Duodenal mucosa (tissue), 2 donors: ENCODE data around the gene ZC3H8.
A peak's percentile ranks its signal among the peaks of the same experiment; 100 is the strongest.

Experiments
- H3K27ac ChIP-seq: one replicate; pipeline ENCODE4 v1.7.0; 2013; ENCODE audit warnings: low read depth, low read length
- H3K27me3 ChIP-seq, 2 donors: one replicate each; pipeline ENCODE4 v1.7.0; 2013; ENCODE audit warnings: low read length in 2 of 2, control low read depth in 1 of 2; ENCODE audit not compliant: insufficient read depth in 2 of 2, control insufficient read depth in 1 of 2
- H3K36me3 ChIP-seq, 2 donors: one replicate each; pipeline ENCODE4 v1.7.0; 2013; ENCODE audit warnings: low read length in 2 of 2, control low read depth in 1 of 2; ENCODE audit not compliant: insufficient read depth in 2 of 2, control insufficient read depth in 1 of 2
- H3K4me1 ChIP-seq, 2 donors: one replicate each; pipeline ENCODE4 v1.7.0; 2013; ENCODE audit warnings: low read length in 2 of 2, control low read depth in 1 of 2; ENCODE audit not compliant: insufficient read depth in 2 of 2, control insufficient read depth in 1 of 2
- H3K4me3 ChIP-seq, 2 donors: one replicate each; pipeline ENCODE4 v1.7.0; 2013; ENCODE audit warnings: low read length in 2 of 2, low read depth in 1 of 2
- H3K9ac ChIP-seq, 2 donors: one replicate each; pipeline ENCODE4 v1.7.0; 2013; ENCODE audit warnings: low read length in 2 of 2, low read depth in 1 of 2
- H3K9me3 ChIP-seq, 2 donors: one replicate each; pipeline ENCODE4 v1.7.0; 2013; ENCODE audit warnings: low read length in 2 of 2, control low read depth in 1 of 2; ENCODE audit not compliant: control insufficient read depth in 1 of 2

Gene ZC3H8

GRCh38 chr2:112254466-112255240 lies at the start of gene ZC3H8:
TSS of gene ZC3H8 (minus strand) at chr2:112255042. CDS start at chr2:112254981, 61 bp downstream.
- peaks cover 7 to 9% of the 10 kb centered on the region in 2 donors for H3K4me1 ChIP-seq
- no peaks in the 10 kb centered on the region for H3K27me3 ChIP-seq
- H3K9ac ChIP-seq, result peak within 1 kb of the TSS; percentile 72 to 73
- H3K9me3 ChIP-seq, result no peaks in the 10 kb centered on the region
- peak within 1 kb of the TSS; percentile 88 to 93 for H3K4me3 ChIP-seq
- H3K36me3 ChIP-seq, result no peaks in the 10 kb centered on the region
- peak within 1 kb of the TSS; percentile 78 for H3K27ac ChIP-seq

GRCh38 chr2:112304298-112304941 lies 49.6 kb upstream of the ZC3H8 start:
- Histone ChIP-seq H3K36me3 (peaks cover 5 to 6% of the 10 kb centered on the region in 2 donors), H3K9me3 (no peaks in the 10 kb centered on the region), H3K4me1 (no peaks in the 10 kb centered on the region), H3K4me3 (no peak overlapping the region), H3K27me3 (no peaks in the 10 kb centered on the region), H3K9ac (no peak overlapping the region), H3K27ac (no peak overlapping the region)

- H3K27me3 ChIP-seq, result no peaks in the 10 kb centered on the region
- no peak overlapping the region for H3K4me3 ChIP-seq
- H3K36me3 ChIP-seq, result peaks cover 5 to 6% of the 10 kb centered on the region in 2 donors
- no peaks in the 10 kb centered on the region for H3K4me1 ChIP-seq
- no peaks in the 10 kb centered on the region for H3K9me3 ChIP-seq
- no peak overlapping the region for H3K9ac ChIP-seq
- H3K27ac ChIP-seq, result no peak overlapping the region
Observed at GRCh38 chr2:112301973-112302372, 47.1 kb upstream of the ZC3H8 start.

GRCh38 chr2:112301171-112301584 lies 46.3 kb upstream of the ZC3H8 start:
- H3K36me3 ChIP-seq, result peaks cover 3 to 5% of the 10 kb centered on the region in 2 donors
- H3K27ac ChIP-seq, result no peak overlapping the region
- no peak overlapping the region for H3K4me3 ChIP-seq
- H3K9ac ChIP-seq, result no peak overlapping the region
- no peaks in the 10 kb centered on the region for H3K27me3 ChIP-seq
- H3K4me1 ChIP-seq, result no peaks in the 10 kb centered on the region
- H3K9me3 ChIP-seq, result no peaks in the 10 kb centered on the region

GRCh38 chr2:112296407-112296806 lies 41.6 kb upstream of the ZC3H8 start:
- no peaks in the 10 kb centered on the region for H3K27me3 ChIP-seq
- no peak overlapping the region for H3K9ac ChIP-seq
- no peak overlapping the region for H3K4me3 ChIP-seq
- H3K9me3 ChIP-seq, result no peaks in the 10 kb centered on the region
- no peaks in the 10 kb centered on the region for H3K36me3 ChIP-seq
- no peak overlapping the region for H3K27ac ChIP-seq
- H3K4me1 ChIP-seq, result no peaks in the 10 kb centered on the region

- H3K9me3 ChIP-seq, result no peaks in the 10 kb centered on the region
- no peaks in the 10 kb centered on the region for H3K27me3 ChIP-seq
- H3K27ac ChIP-seq, result no peak overlapping the region
- H3K36me3 ChIP-seq, result no peaks in the 10 kb centered on the region
- H3K4me1 ChIP-seq, result peaks cover 3 to 4% of the 10 kb centered on the region in 2 donors
- no peak overlapping the region for H3K4me3 ChIP-seq
- no peak overlapping the region for H3K9ac ChIP-seq
Observed at GRCh38 chr2:112295407-112296078, 40.7 kb upstream of the ZC3H8 start.

GRCh38 chr2:112293636-112294401 lies 39.0 kb upstream of the ZC3H8 start:
- Histone ChIP-seq H3K4me3 (no peak overlapping the region), H3K36me3 (no peaks in the 10 kb centered on the region), H3K27ac (no peak overlapping the region), H3K4me1 (peaks cover 7 to 9% of the 10 kb centered on the region in 2 donors), H3K9ac (no peak overlapping the region), H3K27me3 (no peaks in the 10 kb centered on the region), H3K9me3 (no peaks in the 10 kb centered on the region)

- H3K4me3 ChIP-seq, result no peak overlapping the region
Observed at GRCh38 chr2:112290648-112291047, 35.8 kb upstream of the ZC3H8 start.

GRCh38 chr2:112290088-112290487 lies 35.2 kb upstream of the ZC3H8 start:
- Histone ChIP-seq H3K27me3 (no peaks in the 10 kb centered on the region), H3K36me3 (no peaks in the 10 kb centered on the region), H3K4me3 (no peak overlapping the region)

More at GRCh38 chr2:112290648-112291047, 35.8 kb upstream of the ZC3H8 start:
- Histone ChIP-seq H3K27ac (no peak overlapping the region), H3K9me3 (no peaks in the 10 kb centered on the region), H3K9ac (no peak overlapping the region), H3K36me3 (no peaks in the 10 kb centered on the region), H3K27me3 (no peaks in the 10 kb centered on the region), H3K4me1 (peaks cover 7 to 9% of the 10 kb centered on the region in 2 donors)

More at GRCh38 chr2:112290088-112290487, 35.2 kb upstream of the ZC3H8 start:
- no peak overlapping the region for H3K9ac ChIP-seq
- H3K27ac ChIP-seq, result no peak overlapping the region
- H3K4me1 ChIP-seq, result peaks cover 7 to 9% of the 10 kb centered on the region in 2 donors
- no peaks in the 10 kb centered on the region for H3K9me3 ChIP-seq
